Muscle of arm (tissue), 14 donors: ENCODE data around the gene PPP1R7. TPM values are rescaled to one million over a fixed set of nuclear protein-coding genes. Genes with fewer than 3 reads are reported as not detected.
"Not testable (repeated sequence)": the region's sequence is repeated elsewhere in the genome, so short reads cannot be mapped to it uniquely, and the experiment has no call there.

Experiments
- DNase-seq: peaks from one replicate; pipeline ENCODE4 v3.0.0-alpha.2; 2013
- long read RNA-seq, 11 donors: transcript quantifications; one replicate each; lab custom pipeline, GENCODE V29; 2026
- polyA plus RNA-seq, 12 donors: library from polyadenylated mRNA; unstranded; fragments of 120-200 nt; gene quantifications; one replicate each; pipeline ENCODE4 v1.2.1, GENCODE V29; 2013; ENCODE audit not compliant: insufficient read length in 12 of 12

PPP1R7 gene
- polyA plus RNA-seq: 10 to 100 TPM in 11 of 12 donors, not detected in 1; 62.1 to 86.9 (median 78.0) TPM
- long read RNA-seq, donor 1, transcript PPP1R7-201 (10 exons, 2,386 nt): major isoform, 15 of 39 reads
- long read RNA-seq, donor 1, partial matches to known transcripts: 20 of 39 reads
- long read RNA-seq, donor 1, other reads (novel, unspliced or antisense): 0 of 39 reads
- long read RNA-seq, donor 2, transcript PPP1R7-201 (10 exons, 2,386 nt): major isoform, 19 of 38 reads
- long read RNA-seq, donor 2, transcript PPP1R7-206 (9 exons, 965 nt): minor isoform, 8 of 38 reads
- long read RNA-seq, donor 2, partial matches to known transcripts: 8 of 38 reads
- long read RNA-seq, donor 2, other reads (novel, unspliced or antisense): 0 of 38 reads
- long read RNA-seq, donor 3, transcript PPP1R7-201 (10 exons, 2,386 nt): major isoform, 6 of 11 reads
- long read RNA-seq, donor 3, partial matches to known transcripts: 0 of 11 reads
- long read RNA-seq, donor 3, other reads (novel, unspliced or antisense): 0 of 11 reads
- long read RNA-seq, donor 4, partial matches to known transcripts: 14 of 19 reads
- long read RNA-seq, donor 4, other reads (novel, unspliced or antisense): 0 of 19 reads
- long read RNA-seq, donor 5, transcript PPP1R7-206 (9 exons, 965 nt): minor isoform, 7 of 56 reads
- long read RNA-seq, donor 5, transcript PPP1R7-201 (10 exons, 2,386 nt): major isoform, 25 of 56 reads
- long read RNA-seq, donor 5, partial matches to known transcripts: 22 of 56 reads
- long read RNA-seq, donor 5, other reads (novel, unspliced or antisense): 0 of 56 reads
- long read RNA-seq, donor 6, transcript PPP1R7-201 (10 exons, 2,386 nt): major isoform, 8 of 33 reads
- long read RNA-seq, donor 6, transcript PPP1R7-206 (9 exons, 965 nt): minor isoform, 5 of 33 reads
- long read RNA-seq, donor 6, partial matches to known transcripts: 18 of 33 reads
- long read RNA-seq, donor 6, other reads (novel, unspliced or antisense): 0 of 33 reads
- long read RNA-seq, donor 7, transcript PPP1R7-201 (10 exons, 2,386 nt): major isoform, 11 of 17 reads
- long read RNA-seq, donor 7, partial matches to known transcripts: 6 of 17 reads
- long read RNA-seq, donor 7, other reads (novel, unspliced or antisense): 0 of 17 reads
- long read RNA-seq, donor 8, transcript PPP1R7-206 (9 exons, 965 nt): minor isoform, 5 of 41 reads
- long read RNA-seq, donor 8, transcript PPP1R7-201 (10 exons, 2,386 nt): major isoform, 16 of 41 reads
- long read RNA-seq, donor 8, partial matches to known transcripts: 19 of 41 reads
- long read RNA-seq, donor 8, other reads (novel, unspliced or antisense): 0 of 41 reads
- long read RNA-seq, donor 9, transcript PPP1R7-206 (9 exons, 965 nt): major isoform, 9 of 30 reads
- long read RNA-seq, donor 9, transcript PPP1R7-201 (10 exons, 2,386 nt): minor isoform, 7 of 30 reads
- long read RNA-seq, donor 9, partial matches to known transcripts: 13 of 30 reads
- long read RNA-seq, donor 9, other reads (novel, unspliced or antisense): 0 of 30 reads
- long read RNA-seq, donor 10, transcript PPP1R7-206 (9 exons, 965 nt): minor isoform, 12 of 55 reads
- long read RNA-seq, donor 10, transcript PPP1R7-201 (10 exons, 2,386 nt): major isoform, 13 of 55 reads
- long read RNA-seq, donor 10, partial matches to known transcripts: 28 of 55 reads
- long read RNA-seq, donor 10, other reads (novel, unspliced or antisense): 0 of 55 reads
- long read RNA-seq, donor 11, transcript PPP1R7-201 (10 exons, 2,386 nt): major isoform, 17 of 47 reads
- long read RNA-seq, donor 11, transcript PPP1R7-206 (9 exons, 965 nt): minor isoform, 10 of 47 reads
- long read RNA-seq, donor 11, partial matches to known transcripts: 17 of 47 reads
- long read RNA-seq, donor 11, other reads (novel, unspliced or antisense): 0 of 47 reads

GRCh38 chr2:241149925-241150659 is at the start of gene PPP1R7:
Gene PPP1R7 (plus strand): TSS chr2:241150467. CDS start chr2:241150496, 29 bp downstream.
- DNase-seq: peak; percentile 94

- DNase-seq: peak; percentile 91
These were observed 47.9 kb upstream of the PPP1R7 start, which contains the start of gene MTERF4 for GRCh38 chr2:241102239-241102803. Gene MTERF4 (minus strand): TSS chr2:241102287. CDS start chr2:241102273, 14 bp downstream.

DNA sequence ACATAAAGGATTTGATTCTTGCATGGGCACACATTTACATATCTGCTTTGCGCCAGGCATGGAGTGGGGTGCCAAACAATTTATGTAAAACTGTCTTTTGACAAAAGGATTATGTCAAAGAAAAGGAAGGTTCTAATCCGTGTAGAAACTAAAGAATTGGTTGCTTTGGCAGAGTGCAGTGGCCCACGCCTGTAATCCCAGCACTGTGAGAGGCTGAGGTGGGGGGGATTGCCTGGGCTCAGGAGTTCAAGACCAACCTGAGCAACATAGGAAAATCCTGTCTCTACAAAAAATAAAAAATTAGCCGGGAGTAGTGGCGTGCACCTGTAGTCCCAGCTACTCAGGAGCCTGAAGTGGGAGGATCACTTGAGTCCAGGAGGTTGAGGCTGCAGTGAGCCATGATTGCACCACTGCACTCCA is 47.1 kb upstream of the PPP1R7 start:
- no peak for DNase-seq

DNA sequence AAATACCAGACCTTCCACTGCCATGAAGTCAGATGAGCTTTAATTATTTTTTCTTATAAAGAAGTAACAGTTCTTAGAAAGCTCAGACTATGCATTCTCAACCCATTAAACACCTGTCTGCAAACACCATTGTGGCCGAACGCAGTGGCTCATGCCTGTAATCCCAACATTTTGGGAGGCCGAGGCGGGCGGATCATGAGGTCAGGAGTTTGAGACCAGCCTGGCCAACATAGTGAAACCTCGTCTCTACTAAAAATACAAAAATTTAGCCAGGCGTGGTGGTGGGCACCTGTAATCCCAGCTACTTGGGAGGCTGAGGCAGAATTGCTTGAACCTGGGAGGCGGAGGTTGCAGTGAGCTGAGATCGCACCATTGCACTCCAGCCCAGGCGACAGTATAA is 45.7 kb upstream of the PPP1R7 start:
- not testable (repeated sequence) for DNase-seq

DNA sequence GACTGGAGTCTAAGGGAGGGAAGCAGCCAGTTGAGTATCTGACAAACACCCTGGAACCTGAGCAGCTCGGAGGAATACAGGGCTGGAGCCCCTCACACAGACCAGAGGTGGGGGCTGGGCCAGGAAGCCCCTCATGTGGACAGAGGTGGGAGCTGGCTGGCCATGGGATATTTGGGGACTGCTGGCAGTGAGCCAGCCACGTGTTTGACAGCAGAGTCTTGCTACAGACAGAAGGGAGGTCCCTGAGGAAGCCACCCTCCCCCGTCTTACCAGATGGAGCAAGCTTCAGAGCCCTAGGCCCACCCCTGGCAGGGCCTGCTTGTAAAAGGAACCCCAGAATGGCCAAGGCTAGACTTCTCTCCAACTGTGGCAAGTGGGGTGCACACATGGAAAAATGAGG is 44.6 kb upstream of the PPP1R7 start:
- DNase-seq: no peak

DNA sequence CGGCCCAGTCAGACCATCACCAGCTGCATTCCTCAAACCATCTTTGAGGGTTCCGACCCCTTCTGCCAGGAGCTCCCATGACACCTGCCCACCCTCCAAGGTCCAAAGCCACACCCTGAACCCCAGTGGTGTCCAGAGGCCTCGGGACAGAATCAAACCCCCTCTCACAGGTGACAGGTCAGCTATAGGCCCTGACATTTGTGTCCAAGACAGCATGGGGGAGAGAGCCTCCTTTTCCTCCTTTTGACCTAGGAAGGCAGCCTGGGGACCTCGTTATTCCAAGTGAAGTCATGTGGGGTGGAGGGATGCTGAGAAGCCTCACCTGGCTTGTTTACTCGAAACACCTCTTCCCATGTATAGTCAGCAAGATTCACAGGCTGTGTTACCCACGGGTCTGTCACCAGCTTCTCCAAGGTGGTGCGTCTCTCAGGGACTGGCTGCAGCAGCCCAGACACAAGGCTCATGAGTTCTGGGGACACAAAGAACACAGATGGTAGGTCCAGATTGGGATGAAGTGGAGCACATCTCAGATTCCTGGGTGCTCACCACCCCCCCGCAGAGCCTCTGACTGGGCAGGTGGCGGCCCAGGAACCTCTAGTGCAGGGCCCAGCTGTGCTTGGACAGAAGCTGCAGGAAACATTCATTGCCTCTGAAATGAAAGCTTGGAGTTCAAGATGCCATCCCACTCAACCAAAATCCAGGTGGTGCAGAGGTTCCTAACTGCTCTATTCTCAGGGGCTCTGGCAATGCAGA is 43.1 kb upstream of the PPP1R7 start:
- no peak for DNase-seq

DNA sequence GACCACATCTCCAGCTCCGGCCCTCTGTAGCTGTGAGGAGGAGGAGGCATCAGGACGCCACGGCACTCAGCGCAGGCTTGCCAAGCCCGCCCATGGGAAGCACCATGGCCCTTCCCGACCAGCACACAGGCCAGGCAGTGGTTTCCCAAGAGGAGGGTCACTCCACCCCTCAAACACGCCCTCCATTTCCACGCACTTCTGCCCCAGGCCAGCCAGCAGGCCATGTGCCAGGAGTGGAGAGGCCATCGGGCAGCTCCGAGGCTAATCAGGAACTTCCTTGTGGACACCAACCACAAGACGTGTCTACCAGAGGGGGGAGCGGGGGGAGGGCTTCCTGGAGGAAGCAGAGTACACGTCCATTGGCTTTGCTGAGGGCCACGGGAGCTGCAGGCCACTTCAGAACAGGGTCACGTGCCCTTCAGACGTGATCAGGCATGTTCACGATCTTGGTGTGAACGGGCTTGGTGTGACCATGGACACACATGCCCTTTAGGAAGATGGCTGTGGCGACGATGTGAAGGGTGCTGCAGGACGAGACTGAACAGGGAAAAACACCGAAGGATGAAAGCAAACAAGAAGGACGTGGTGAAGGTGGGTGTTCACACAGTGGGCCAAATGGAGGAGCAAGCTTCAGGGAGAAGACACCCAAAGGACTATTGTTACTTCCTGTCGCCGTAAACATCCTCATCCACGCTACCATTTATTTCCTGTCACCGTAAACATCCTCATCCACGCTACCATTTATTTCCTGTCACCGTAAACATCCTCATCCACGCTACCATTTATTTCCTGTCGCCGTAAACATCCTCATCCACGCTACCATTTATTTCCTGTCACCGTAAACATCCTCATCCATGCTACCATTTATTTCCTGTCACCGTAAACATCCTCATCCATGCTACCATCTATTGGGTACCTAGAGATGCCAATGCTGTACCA is 41.7 kb upstream of the PPP1R7 start:
- DNase-seq: no peak

- DNase-seq: no peak
These were observed 40.8 kb upstream of the PPP1R7 start for GRCh38 chr2:241109210-241110088.

GRCh38 chr2:241110089-241110606 is 40.1 kb upstream of the PPP1R7 start:
- DNase-seq: no peak

DNA sequence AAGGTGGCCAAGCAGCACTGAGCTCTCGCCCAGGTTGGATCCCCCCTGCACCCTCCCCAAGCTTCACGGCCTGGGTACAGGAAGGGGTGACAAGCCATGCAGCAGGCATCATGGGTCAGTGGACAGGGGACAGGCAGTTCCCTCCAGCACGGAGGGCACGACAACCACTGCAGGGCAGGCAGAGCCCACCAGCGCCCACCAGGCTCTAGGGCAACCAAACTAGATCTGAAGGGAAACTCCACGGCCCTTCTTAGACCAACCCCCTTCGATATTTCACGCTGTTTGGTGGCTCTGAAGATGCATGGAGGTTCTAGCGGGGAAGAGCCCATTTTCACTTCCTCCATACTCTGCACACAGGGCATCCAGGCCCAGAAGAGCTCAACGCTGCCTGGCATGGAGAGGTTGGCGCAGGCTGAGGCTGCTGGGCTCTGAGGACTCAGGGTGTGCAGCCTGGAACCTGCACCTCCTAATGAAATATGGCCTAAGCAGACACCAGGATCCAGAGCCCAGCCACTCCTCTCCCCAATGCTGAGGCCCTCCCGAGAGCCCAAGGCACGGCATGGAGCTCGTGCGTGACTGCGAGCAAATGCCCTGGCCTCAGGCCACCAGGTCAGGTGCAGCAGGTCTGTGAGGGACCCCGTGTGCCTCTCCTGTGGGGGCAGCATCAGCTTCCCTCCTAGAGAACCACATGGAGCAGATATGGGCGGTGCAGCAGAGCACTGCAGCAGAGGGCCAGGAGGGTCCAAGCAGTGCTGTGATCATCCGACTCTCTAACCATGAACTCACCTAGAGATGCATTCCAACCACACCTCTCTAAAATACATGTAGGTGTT is 39.4 kb upstream of the PPP1R7 start:
- no peak for DNase-seq

DNA sequence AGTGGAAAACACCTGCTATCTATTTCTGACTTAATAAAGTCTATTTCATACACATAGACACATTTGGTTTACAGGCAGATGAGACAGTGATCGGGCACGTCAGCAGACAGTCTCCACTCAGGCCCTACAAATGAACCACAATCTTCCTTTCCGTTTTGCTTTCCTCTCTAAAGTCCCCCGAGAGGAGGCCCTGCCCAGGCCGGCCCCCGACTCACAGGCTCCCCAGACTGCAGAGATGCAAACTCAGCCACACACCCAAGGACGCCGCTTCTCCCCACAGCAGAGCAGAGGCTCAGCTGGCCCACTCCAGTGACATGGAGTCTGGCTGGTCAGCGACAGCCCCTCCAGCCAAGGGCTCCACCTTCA is 38.8 kb upstream of the PPP1R7 start:
- no peak for DNase-seq

GRCh38 chr2:241112046-241112445 is 38.2 kb upstream of the PPP1R7 start:
- DNase-seq: no peak

DNA sequence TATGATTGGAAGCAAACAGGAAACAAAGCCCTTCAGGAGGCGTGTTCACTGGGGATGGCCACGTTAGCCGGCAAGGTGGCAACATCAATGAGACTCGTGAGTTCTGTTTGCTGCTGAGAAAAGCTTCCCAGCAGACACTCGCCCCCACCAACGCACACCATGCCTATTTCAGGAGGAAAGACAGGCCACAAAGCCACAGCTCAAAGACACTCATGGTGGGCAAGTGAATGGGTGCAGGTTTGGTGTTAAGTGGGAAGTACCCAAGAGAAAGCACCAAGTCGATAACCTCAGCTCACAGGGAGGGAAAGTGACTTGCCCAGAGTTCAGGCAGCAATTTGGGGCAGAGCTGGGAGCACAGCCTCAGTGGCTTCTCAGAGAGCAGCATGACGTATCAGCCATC is 37.7 kb upstream of the PPP1R7 start:
- DNase-seq: no peak

DNA sequence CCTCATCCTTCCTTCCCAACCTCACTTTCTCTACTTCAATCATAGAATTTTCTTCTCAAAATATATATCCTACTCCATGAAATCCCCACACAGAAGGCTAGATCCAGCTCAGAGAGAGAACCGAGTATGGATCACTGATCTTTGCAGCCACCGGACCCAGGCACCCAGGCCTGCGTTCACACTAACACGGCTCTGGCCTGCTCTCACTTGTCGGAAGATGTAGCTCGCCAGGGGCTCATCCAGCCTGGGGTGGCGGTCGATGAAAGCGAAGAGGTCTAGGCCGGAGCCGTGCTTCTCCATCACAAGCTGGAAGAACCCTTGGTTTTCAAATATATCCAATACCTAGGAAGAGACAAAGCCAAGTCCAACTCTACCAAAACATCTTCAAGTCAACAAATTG is 35.4 kb upstream of the PPP1R7 start:
- DNase-seq: no peak

- DNase-seq: no peak
These were observed 34.9 kb upstream of the PPP1R7 start for GRCh38 chr2:241115361-241115760.
